Kasumi-1 (cell line): Measurements from ENCODE around the gene TIRAP.
A peak's percentile ranks its signal among the peaks of the same experiment; 100 is the strongest.
"Not testable (repeated sequence)": the region's sequence is repeated elsewhere in the genome, so short reads cannot be mapped to it uniquely, and the experiment has no call there.

Source experiments
- DNase-seq, 2 experiments: peaks; one replicate each; lab custom pipeline; 2025; lab: John Stamatoyannopoulos, UW

Gene TIRAP

DNA sequence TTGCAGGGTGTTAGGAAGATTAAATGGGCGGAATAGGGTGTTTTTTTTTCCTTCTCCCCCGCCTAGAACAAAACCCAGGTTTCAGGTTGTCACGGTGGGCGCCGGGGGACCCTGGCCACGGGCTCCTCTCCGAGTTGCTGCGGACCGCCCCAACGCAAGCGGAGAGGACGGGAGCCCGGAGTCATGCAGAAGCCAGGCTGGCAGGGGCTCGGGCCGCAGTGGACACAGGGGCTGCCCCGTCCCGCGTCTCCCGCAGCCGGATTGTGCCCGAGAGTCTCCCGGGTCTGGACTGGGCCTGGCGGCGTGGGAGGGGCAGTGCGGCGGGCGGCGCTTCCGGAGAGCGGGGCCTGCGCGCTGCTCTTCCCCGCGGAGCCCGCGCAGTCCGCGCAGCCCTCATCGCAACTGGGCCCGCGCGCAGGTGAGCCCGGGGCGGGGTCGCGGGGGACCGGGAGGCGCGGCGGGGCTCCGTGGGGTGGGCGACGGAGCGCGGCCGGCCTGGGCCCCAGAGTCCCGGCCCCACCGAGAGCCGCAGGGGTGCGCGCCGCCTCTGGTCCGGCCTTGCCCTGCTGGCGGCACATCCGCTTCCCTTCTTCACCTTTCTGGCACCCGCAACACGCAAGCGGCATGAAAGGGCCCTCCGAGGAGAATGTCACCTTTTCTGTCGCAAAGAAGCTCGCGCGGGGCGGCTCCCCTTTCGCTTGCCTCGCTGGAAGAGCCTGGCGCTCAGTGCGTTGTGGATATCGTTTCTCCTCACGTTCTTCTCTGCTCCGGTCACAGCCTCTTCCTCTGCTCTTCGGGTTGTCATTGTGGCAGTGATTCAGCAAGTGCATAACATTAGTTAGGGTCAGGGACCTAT lies at the start of gene TIRAP:
TSS of gene TIRAP (plus strand) at position 358 of the 856 bp plus-strand sequence. CDS start 7,802 bp downstream, outside the sequence.
- DNase-seq: peak; percentile 53 to 56

- no peak for DNase-seq
Measured at GRCh38 chr11:126233391-126233790, 49.5 kb upstream of the TIRAP start.

DNA sequence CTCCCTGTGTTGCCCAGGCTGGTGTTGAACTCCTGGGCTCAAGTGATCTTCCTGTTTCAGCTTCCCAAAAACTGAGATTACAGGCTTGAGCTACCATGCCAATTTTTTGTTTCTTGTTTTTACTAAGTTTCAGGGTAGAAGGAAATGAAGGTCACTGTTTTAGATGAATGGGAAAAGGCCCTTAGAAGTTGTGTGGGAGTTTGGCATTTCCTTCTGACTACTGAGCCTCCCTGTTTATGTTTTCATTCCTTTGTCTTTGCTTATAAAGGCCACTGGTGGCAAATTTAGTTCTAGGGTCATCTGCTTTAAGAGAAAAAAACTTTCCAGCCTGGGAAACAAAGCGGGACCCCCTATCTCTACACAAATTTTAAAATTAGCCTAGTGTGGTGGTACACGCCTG lies 36.3 kb upstream of the TIRAP start:
- no peak for DNase-seq

DNA sequence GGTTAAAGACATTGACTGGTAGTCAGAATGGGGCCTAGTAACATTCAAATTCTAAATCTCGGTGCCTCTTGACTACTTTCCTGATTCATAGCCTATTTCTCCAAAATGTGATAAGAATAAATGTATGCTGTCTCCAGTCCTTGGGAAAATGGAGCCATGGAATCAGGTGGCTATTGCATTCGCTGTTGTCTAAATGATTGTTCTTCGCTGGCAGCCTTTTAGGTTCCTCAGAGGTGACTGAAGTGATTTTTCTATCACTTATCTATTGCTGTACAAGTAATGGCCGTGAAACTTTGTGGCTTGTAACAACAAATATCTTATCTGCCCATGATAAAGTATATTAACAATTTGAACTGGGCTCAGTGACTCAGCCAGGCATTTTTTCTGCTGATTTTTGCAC lies 29.6 kb upstream of the TIRAP start:
- no peak for DNase-seq

- no peak for DNase-seq
Measured at GRCh38 chr11:126254819-126255218, 28.1 kb upstream of the TIRAP start.

- not testable (repeated sequence) for DNase-seq
Measured at GRCh38 chr11:126255507-126255906, 27.4 kb upstream of the TIRAP start.

DNA sequence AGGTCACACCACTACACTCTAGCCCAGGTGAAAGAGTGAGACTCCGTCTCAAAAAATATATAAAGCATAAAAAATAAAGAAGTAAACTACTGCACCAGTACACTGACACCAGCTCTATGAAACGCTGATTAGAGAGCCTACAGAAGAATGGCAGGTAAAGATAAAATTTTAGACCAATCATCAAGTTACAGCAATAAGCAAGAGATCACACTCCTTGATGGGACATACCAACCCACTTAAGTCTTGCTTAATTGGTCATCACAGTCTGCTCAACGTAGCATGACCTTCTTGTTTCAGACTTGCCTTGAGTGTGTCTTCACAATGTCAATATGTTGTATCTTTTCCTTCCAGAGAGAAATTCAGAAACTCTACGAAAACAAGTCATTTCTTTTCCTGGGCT lies 26.7 kb upstream of the TIRAP start:
- no peak for DNase-seq

GRCh38 chr11:126257144-126257543 lies 25.7 kb upstream of the TIRAP start:
- no peak for DNase-seq

GRCh38 chr11:126257764-126258163 lies 25.1 kb upstream of the TIRAP start:
- DNase-seq: no peak

DNA sequence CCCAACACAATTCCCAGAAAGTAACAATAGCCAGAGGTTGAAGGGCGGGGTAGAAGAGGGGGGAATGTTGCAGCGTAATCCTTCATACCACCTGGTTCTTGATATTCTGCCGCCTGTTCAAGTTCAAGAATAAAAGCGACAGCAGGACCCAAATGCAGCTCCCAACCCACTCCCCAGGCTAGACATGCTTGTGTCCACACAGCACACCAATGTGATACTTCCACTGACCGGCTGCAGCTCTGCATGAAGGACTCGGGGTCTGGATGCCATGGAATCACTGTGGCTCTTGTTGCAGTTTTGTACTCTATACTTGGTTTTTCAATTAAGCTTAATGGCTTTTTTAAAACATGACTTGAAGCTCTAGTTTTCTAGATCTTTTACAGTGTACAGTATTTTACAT lies 20.7 kb upstream of the TIRAP start:
- DNase-seq: no peak

- no peak for DNase-seq
Measured at GRCh38 chr11:126263489-126263888, 19.4 kb upstream of the TIRAP start.

- peak; percentile 32 to 34 for DNase-seq
Measured at GRCh38 chr11:126265811-126266210, 17.1 kb upstream of the TIRAP start.

GRCh38 chr11:126267650-126268049 lies 15.2 kb upstream of the TIRAP start:
- DNase-seq: no peak

DNA sequence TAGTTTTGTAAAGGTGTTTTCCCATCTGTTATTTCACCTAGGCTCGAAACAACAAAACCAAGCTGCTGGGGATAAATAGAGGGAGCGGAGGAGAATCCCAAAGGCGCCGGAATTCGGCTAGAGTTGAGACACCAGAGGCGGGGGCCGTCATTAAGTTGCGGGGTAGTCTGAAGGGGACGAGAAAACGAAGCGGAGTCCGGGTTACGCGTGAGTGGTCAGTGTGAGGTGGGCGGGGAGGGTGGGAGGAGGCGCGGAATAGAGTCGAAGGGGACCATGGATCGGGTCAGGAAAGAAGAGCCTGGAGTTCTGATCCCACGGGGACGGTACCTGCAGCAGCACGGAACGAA lies 14.6 kb upstream of the TIRAP start:
- peak in 1 of 2 experiments; percentile 15 for DNase-seq

DNA sequence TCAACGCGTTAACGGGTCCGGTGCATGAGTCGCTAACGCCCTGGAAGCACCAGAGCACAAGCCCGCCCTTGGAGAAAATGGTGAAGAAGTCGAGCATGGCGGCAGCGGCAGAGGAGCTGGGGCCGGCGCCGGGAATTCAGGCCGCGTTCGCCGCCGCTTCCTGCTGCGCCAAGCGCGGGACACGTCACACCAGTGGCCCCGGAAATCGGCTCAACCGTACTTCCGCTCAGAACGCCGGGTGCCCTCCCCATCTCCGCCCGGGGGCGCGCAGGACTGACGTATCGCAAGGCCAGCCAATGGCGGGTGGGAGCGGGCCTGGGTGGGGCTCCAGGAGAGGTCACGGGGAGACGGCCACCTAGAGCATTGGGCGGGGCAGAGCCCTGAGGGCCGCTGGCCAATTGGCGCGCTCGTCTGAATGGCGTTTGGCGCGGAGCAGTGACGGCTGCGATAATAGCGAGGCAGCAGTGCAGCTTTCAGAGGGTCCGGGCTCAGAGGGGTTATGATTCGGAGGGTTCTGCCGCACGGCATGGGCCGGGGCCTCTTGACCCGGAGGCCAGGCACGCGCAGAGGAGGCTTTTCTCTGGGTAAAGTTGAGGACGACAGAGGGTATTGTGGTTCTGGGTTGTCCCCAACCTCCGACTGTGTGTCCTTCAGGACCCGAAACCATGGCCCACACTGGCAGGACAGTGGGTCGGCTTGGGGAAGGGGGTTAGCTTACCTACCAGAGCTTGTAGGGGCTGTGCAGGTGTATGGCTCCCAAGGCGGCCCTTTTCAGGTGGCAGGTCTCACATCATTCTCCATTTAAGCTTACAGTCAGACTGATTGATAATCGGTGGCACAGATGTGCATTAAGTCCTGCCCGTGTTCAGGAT lies 13.9 kb upstream of the TIRAP start, which contains the start of the genes FOXRED1 and SRPRA:
TSS of gene FOXRED1 (plus strand) at position 447 of the 872 bp plus-strand sequence. CDS start at position 500, 53 bp downstream.
TSS of gene SRPRA (minus strand) at position 188 of the 872 bp plus-strand sequence. CDS start at position 97, 91 bp downstream.
- DNase-seq: peak; percentile 98

DNA sequence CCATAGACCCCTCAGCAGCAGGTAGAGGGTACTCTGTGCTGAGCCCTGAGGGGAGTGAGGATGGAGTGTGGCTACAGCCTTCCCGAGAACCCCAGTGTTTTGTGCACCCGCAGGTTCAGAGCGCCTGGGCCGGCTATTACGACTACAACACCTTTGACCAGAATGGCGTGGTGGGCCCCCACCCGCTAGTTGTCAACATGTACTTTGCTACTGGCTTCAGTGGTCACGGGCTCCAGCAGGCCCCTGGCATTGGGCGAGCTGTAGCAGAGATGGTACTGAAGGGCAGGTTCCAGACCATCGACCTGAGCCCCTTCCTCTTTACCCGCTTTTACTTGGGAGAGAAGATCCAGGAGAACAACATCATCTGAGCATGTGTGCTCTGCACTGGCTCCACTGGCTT lies 5.6 kb upstream of the TIRAP start:
- DNase-seq: no peak

- no peak for DNase-seq
Measured at GRCh38 chr11:126277780-126278179, 5.1 kb upstream of the TIRAP start.

GRCh38 chr11:126279191-126279590 lies 3.7 kb upstream of the TIRAP start:
- DNase-seq: peak; percentile 11 to 19

DNA sequence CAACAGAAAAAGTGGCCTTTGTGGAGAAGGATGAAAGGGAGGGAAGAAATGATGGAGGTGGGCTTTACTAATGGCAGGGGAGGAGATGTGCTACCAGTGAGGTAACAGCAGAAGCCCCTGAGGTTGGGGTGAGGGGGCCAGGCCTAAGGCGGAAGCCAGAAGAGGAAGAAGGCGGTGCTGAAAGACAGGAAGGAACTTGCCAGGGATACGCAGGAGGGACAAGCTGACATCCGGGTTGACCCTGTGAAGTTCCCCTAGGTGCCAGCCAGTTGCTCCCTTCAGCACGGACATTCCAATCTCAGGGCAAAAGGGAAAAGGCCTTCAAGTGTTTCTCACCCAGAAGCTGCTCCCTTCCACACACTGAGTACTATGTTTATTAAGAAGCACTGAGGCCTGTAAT lies 2.3 kb upstream of the TIRAP start:
- DNase-seq: peak; percentile 62 to 73

DNA sequence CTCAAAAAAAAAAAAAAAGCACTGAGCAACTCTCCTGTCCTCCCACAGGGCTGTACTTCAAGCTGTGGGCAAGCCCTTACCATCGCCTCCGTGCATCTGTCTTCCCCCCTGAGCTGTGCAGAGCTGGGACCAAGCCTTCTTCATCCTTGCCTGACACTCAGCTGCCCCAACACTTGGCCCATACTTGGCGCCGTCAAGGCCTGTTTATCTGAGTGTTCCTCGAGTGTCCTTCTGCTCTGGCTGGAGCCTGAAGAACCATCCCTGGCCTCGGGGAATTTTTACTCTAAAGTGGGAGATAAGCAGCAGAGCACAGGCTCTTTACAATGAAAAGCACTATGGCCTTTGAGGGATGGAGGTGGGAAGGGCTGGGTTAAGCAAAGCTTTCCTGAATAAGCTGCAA lies 1.6 kb upstream of the TIRAP start:
- no peak for DNase-seq

DNA sequence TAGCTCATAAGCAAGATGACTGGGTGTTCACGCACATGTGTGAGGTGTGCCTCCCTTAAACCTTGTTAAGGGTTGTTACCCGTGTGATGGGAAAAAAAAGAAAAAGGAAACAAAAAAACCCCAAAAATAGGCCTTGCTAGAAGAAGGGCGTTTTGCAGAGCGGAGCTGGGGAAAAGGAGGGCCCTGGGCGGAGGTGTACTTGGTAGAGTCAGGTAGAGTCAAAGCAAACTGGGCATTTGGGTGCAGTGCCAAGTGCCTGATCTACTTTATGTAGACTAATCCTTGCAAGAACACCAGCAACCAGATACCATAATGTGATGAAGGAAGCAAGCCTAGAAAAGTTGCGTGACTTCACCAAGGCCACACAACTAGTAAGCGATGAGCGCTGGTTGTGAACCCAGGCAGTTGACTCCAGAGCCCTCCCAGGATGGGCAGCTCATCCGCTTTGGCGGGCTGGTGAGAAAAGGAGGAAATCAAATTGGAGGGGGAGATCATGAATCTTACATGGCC lies 1.2 kb upstream of the TIRAP start:
- DNase-seq: no peak

- DNase-seq: peak; percentile 23 to 34
Measured at GRCh38 chr11:126282361-126282735, 545 bp upstream of the TIRAP start.

DNA sequence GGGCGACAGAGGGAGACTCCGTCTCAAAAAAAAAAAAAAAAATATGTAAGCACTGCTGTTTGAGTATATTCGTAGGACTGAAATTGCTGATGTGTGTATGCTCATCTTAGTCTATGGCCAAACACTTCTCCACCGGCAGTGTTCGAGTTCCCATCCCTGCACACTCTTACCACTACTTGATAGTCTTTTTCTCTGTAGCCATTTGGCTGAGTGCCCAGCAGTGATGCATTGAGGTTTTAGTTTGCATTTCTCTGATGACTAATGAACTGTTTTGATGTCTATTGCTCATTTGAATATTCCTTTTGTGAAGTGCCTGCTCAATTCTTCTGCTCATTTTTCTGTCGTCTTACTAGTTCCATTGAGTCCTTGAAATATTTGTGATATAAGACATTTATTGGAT lies 1.9 kb downstream of the TIRAP start:
- DNase-seq: peak; percentile 26 to 53
